Cerebellar cortex (tissue), 1 donor: ENCODE measurements around the gene PRR27.
"Not testable (repeated sequence)": the region's sequence is repeated elsewhere in the genome, so short reads cannot be mapped to it uniquely, and the experiment has no call there.

ENCODE experiments used
- DNase-seq: peaks from one replicate; pipeline ENCODE4 v3.0.0-alpha.2; 2015; ENCODE audit warnings: low spot score

Gene PRR27

GRCh38 chr4:70203601-70204000 is 49.6 kb downstream of the PRR27 start:
- DNase-seq, result no peak

- not testable (repeated sequence) for DNase-seq
Observed at GRCh38 chr4:70212752-70213151, 58.7 kb downstream of the PRR27 start.
